K562 (cell line): ENCODE results near the gene HSPA5. TPM values are rescaled to one million over a fixed set of nuclear protein-coding genes. Genes with fewer than 3 reads are reported as not detected.

ENCODE experiments used
- CBX3 ChIP-seq, 2 experiments: IDR thresholded peaks; 1 replicate in 1 of 2; 2 replicates in 1 of 2; pipeline ENCODE4 v1.6.1; 2012; ENCODE audit warnings: inconsistent platforms in 2 of 2, low read length in 2 of 2, borderline replicate concordance in 1 of 2, control low read depth in 1 of 2
- GABPB2 ChIP-seq: fragments of 250-450 bp; sonication (Bioruptor Pico); conservative IDR thresholded peaks from 2 replicates; pipeline ENCODE4 v1.5.1; 2021; ENCODE audit warnings: mild to moderate bottlenecking
- IFI16 ChIP-seq: fragments of 250-450 bp; sonication (Bioruptor Pico); IDR thresholded peaks from 2 replicates; pipeline ENCODE4 v2.1.2; 2022; ENCODE audit warnings: mild to moderate bottlenecking, inconsistent platforms
- MXI1 ChIP-seq: IDR thresholded peaks from 2 replicates; pipeline ENCODE4 v1.6.1; 2011; ENCODE audit warnings: low read depth, mild to moderate bottlenecking, improper control_type of control experiment, low read length
- PHB2 ChIP-seq: fragments of 450-650 bp; IDR thresholded peaks from 2 replicates; pipeline ENCODE4 v1.6.1; 2017; ENCODE audit warnings: low read depth
- PTBP1 ChIP-seq: fragments of 200-400 bp; formaldehyde crosslinking; IDR thresholded peaks from 2 replicates; pipeline ENCODE4 v1.6.1; 2017; ENCODE audit warnings: low read depth, low read length
- RBBP5 ChIP-seq: fragments of 200-600 bp; sonication (generic); IDR thresholded peaks from 2 replicates; pipeline ENCODE4 v1.6.1; 2012; ENCODE audit warnings: borderline replicate concordance, mild to moderate bottlenecking, low read length, control low read depth, inconsistent platforms; ENCODE audit not compliant: insufficient read depth, poor library complexity, severe bottlenecking
- RFX1 ChIP-seq: fragments of 450-650 bp; IDR thresholded peaks from 2 replicates; pipeline ENCODE4 v1.6.1; 2016; ENCODE audit warnings: mild to moderate bottlenecking, moderate library complexity
- SAP30 ChIP-seq: fragments of 200-600 bp; sonication (generic); IDR thresholded peaks from 2 replicates; pipeline ENCODE4 v1.6.1; 2012; ENCODE audit warnings: borderline replicate concordance, low read depth, mild to moderate bottlenecking, moderate library complexity, low read length, control low read depth, inconsistent platforms; ENCODE audit not compliant: insufficient read depth, poor library complexity, severe bottlenecking
- SIN3A ChIP-seq, 2 experiments: fragments of 150-350 bp in 1 of 2; IDR thresholded peaks; 2 replicates each; pipeline ENCODE4 v1.6.1; 2011 to 2016; ENCODE audit warnings: borderline replicate concordance in 2 of 2, low read depth in 2 of 2, low read length in 2 of 2, mild to moderate bottlenecking in 2 of 2, moderate library complexity in 2 of 2; ENCODE audit not compliant: control insufficient read depth in 1 of 2
- TAF15 ChIP-seq: fragments of 200-400 bp; formaldehyde crosslinking; IDR thresholded peaks from 2 replicates; pipeline ENCODE4 v1.6.1; 2017; ENCODE audit warnings: mild to moderate bottlenecking, low read depth, low read length, moderate library complexity
- ZNF134 ChIP-seq: fragments of 250-450 bp; sonication (Bioruptor Pico); conservative IDR thresholded peaks from 2 replicates; pipeline ENCODE4 v1.4.0; 2020
- ZNF263 ChIP-seq: sonication (generic); formaldehyde crosslinking; IDR thresholded peaks from 2 replicates; pipeline ENCODE4 v1.8.0; 2022; ENCODE audit warnings: mild to moderate bottlenecking, missing genetic modification reagents, borderline replicate concordance
- ZNF644 ChIP-seq: fragments of 200-800 bp; sonication (Bioruptor generic); IDR thresholded peaks from 2 replicates; pipeline ENCODE4 v1.6.1; 2016; ENCODE audit warnings: low read depth, missing genetic modification characterization, missing compliant biosample characterization
- polyA plus RNA-seq, 8 experiments: library from polyadenylated mRNA; depleted of rRNA in 4 of 8; stranded (reverse) in 5 of 8; unstranded in 3 of 8; fragments of >200 nt; fragmentation: Nextera tagmentation in 2 of 8; fragmentation: Illumina TruSeq in 1 of 8; extraction: Ambion mirVana in 2 of 8; extraction: Trizol in 1 of 8; gene quantifications; 2 replicates each; pipeline versions ENCODE4 v1.2.1 to v1.2.3, GENCODE V29; 2011 to 2014; ENCODE audit warnings: inconsistent platforms in 1 of 8, missing spikeins in 1 of 8
- total RNA-seq, 7 experiments: library from RNA; depleted of rRNA in 6 of 7; stranded (reverse); fragments of >200 nt in 6 of 7; fragmentation: Illumina TruSeq in 2 of 7; extraction: Trizol in 2 of 7; gene quantifications; 2 replicates each; pipeline versions ENCODE4 v1.2.1 to v1.2.3, GENCODE V29; 2011 to 2021; ENCODE audit warnings: low replicate concordance in 1 of 7
- TF ChIP-seq, protein P1 (sequence below): sonication (generic); formaldehyde crosslinking; IDR thresholded peaks from 2 replicates; pipeline ENCODE4 v1.8.1; 2023; ENCODE audit warnings: mild to moderate bottlenecking, missing genetic modification reagents
- TF ChIP-seq, protein P2 (sequence below): fragments of 250-450 bp; sonication (Bioruptor Pico); IDR thresholded peaks from 2 replicates; pipeline ENCODE4 v1.4.0; 2020; ENCODE audit warnings: mild to moderate bottlenecking
- TF ChIP-seq, protein P3 (sequence below): fragments of 200-800 bp; sonication (Bioruptor generic); IDR thresholded peaks from 2 replicates; pipeline ENCODE4 v1.6.1; 2017; ENCODE audit warnings: missing genetic modification characterization, missing compliant biosample characterization

HSPA5 gene
- total and polyA plus RNA-seq, 9 of the 15 experiments (the other 6 are each of a cell fraction or from before 2014, with no cell fraction given), result 48.0 to 265 (median 113) TPM

DNA sequence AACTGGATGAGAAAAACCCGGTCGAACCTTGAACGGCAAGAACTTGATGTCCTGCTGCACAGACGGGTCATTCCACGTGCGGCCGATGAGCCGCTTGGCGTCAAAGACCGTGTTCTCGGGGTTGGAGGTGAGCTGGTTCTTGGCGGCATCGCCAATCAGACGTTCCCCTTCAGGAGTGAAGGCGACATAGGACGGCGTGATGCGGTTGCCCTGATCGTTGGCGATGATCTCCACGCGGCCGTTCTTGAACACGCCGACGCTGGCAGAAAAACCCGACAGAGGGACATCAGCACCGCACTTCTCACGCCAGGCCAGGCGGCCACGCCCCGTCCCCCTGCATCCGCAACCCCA is 519 bp downstream of the HSPA5 start (continued):
- TF ChIP-seq, protein P1, sequence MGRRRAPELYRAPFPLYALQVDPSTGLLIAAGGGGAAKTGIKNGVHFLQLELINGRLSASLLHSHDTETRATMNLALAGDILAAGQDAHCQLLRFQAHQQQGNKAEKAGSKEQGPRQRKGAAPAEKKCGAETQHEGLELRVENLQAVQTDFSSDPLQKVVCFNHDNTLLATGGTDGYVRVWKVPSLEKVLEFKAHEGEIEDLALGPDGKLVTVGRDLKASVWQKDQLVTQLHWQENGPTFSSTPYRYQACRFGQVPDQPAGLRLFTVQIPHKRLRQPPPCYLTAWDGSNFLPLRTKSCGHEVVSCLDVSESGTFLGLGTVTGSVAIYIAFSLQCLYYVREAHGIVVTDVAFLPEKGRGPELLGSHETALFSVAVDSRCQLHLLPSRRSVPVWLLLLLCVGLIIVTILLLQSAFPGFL (CRISPR knock-in tag), result peak; percentile 4; the same call in 1 of the 2 replicates
- TF ChIP-seq ZNF644 (no peak; the same call in 1 of the 2 replicates), SAP30 (peak; percentile 84), ZNF263 (CRISPR knock-in tag) (no peak), PTBP1 (0 out of 2 replicates have a peak, but pooled peaks have one; percentile 14), GABPB2 (CRISPR knock-in tag) (peak; percentile 71; the same call in 1 of the 2 replicates), PHB2 (no peak), RBBP5 (peak; percentile 84), MXI1 (peak; percentile 51; the same call in 1 of the 2 replicates), ZNF134 (CRISPR knock-in tag) (no peak), TAF15 (0 out of 2 replicates have a peak, but pooled peaks have one; percentile 9), IFI16 (CRISPR knock-in tag) (no peak), RFX1 (no peak), CBX3 (IDR thresholded peaks at IDR 0.05; ENCODE audit: borderline replicate concordance in 1 of 2, low read length in 2 of 2) (peak in 1 of 2 experiments; percentile 11; a peak in 1 of 3 replicates), SIN3A (IDR thresholded peaks at IDR 0.05; ENCODE audit: borderline replicate concordance in 2 of 2, control insufficient read depth in 1 of 2, low read depth in 2 of 2, low read length in 2 of 2) (peak; percentile 67 to 83; a peak in 2 of 4 replicates)
- TF ChIP-seq, protein P2, sequence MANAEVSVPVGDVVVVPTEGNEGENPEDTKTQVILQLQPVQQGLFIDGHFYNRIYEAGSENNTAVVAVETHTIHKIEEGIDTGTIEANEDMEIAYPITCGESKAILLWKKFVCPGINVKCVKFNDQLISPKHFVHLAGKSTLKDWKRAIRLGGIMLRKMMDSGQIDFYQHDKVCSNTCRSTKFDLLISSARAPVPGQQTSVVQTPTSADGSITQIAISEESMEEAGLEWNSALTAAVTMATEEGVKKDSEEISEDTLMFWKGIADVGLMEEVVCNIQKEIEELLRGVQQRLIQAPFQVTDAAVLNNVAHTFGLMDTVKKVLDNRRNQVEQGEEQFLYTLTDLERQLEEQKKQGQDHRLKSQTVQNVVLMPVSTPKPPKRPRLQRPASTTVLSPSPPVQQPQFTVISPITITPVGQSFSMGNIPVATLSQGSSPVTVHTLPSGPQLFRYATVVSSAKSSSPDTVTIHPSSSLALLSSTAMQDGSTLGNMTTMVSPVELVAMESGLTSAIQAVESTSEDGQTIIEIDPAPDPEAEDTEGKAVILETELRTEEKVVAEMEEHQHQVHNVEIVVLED (CRISPR knock-in tag), result 0 out of 2 replicates have a peak, but pooled peaks have one; percentile 2
- TF ChIP-seq, protein P3, sequence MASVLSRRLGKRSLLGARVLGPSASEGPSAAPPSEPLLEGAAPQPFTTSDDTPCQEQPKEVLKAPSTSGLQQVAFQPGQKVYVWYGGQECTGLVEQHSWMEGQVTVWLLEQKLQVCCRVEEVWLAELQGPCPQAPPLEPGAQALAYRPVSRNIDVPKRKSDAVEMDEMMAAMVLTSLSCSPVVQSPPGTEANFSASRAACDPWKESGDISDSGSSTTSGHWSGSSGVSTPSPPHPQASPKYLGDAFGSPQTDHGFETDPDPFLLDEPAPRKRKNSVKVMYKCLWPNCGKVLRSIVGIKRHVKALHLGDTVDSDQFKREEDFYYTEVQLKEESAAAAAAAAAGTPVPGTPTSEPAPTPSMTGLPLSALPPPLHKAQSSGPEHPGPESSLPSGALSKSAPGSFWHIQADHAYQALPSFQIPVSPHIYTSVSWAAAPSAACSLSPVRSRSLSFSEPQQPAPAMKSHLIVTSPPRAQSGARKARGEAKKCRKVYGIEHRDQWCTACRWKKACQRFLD (CRISPR knock-in tag), result 0 out of 2 replicates have a peak, but pooled peaks have one; percentile 23
